Kidney tubule cell (primary cell): Measurements from ENCODE around the gene PCBP3.

Source experiments
- DNase-seq: peaks from one replicate; pipeline ENCODE4 v3.0.0-alpha.2; 2018; ENCODE audit warnings: low spot score

Gene PCBP3

GRCh38 chr21:45862543-45863207 lies 219.2 kb downstream of the PCBP3 start:
- no peak for DNase-seq

- no peak for DNase-seq
Observed at GRCh38 chr21:45863267-45863666, 219.7 kb downstream of the PCBP3 start.

DNA sequence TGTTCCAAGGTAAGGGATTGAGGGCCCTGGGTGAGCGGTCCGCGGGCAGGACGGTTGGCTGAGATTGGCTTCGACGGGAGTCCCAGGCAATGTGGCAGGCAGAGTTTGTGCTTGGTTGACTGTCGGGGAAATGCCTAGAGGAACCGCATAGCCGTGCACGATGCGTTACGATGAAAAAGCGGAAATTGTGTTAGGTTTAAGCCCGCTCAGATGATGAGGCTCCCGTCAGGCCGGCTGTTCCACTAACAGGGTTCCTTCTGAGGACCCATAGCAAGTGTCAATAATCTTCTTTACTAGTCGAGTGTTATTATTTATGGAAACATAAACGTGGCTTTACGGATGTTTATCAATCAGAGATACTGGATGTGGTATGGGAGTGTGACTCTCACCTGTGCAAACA lies 220.2 kb downstream of the PCBP3 start:
- no peak for DNase-seq

DNA sequence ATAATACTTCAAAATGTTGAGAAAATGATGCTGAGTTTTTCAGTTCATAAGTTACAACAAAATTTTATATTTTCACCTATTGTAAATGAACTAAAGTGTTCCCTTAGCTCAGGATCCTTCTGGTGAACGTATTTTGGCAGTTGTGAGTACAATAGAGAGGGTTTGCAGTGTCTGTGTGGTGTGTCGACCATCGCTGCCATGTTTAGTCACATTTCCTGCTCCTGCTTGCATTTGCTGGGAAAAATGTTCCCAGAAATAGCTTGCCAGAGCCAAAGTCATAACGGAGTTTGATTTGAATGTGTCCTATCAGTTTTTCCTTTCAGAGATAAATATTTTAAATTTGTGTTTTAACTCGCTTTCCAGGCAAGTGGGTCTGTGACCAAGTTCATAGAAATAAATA lies 220.9 kb downstream of the PCBP3 start:
- no peak for DNase-seq

DNA sequence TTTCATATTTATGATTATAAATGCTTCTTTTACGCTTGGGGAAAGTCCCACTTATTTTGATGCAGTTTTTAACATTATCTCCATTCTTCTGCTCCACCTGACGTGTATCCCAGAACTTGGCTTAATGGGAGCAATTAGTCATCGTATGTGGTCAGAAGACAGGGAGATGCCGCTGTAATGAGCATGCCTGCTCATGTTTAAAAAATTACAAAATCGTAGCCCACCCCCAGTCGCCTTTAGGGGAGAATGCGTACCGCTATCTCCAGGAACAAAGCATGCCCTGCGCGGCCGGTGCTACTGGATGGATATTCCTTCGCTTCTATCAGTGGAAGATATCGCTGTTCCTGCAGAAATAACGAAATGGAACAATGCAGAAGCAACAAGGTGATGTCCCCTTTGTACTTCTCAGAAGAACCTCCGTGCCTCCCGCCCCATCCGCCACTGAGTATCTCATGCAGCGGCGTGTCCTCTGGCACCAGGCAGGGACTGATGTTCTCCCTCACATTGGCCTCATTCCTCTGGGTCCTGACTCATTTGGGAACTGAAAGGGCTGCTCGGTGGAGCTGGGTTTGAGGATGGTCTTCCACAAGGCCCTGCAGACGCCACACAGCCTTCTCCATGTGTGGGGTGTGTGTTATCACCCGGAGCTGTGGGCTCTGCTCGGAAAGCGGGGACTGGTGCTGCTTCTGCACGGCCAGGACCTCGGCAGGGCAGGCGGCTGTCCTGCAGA lies 221.7 kb downstream of the PCBP3 start:
- peak; percentile 21 for DNase-seq

- DNase-seq: no peak
Observed at GRCh38 chr21:45866551-45866950, 223.0 kb downstream of the PCBP3 start.

DNA sequence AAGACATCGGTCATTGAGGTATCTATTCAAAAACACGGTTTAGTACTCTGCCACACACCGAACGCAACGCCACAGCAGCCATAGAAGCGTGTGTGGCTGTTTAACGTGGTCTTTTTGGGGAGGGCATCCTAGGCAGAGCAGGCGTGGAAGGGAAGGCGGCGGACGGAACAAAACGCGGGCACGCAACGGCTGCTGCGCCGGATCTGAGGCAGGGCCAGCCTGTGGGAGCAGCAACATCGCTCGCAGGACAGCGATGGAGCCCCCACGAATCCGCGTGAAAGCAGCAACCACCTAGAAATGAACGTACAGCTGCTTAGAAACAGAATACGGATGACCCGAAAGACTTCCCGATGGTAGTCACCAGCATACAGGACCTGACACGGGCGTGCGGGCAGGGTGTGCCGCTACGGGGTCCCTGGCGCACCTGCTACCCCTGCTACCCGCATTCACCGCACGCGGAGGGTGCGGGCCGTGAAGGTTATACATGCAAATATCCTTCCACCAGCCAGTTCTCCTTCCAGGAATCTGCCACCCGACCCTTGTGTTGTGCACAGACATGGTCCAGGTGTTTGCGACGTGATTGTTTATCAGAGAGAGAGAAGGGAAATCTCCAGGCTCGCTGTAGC lies 223.6 kb downstream of the PCBP3 start:
- DNase-seq: no peak

DNA sequence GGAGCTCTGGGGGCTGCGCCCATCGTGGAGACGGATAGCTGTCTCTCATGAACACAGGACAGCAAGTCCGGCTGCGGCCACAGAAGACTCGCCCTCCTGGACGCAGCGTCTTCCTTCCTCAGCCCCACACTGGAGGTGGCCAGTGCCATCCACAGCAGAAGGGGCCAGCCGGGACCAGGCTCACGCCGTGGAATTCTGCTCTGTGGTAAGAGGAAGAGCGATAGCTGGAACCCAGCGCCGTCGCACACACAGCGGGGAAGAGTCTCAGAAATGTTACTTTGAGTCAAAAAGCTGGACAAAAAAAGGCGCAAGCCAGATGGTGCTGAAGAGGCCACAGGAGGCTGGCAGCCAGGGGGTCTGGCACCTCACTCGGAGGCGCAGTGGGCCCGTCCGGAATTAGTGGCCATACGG lies 224.2 kb downstream of the PCBP3 start:
- DNase-seq: no peak

DNA sequence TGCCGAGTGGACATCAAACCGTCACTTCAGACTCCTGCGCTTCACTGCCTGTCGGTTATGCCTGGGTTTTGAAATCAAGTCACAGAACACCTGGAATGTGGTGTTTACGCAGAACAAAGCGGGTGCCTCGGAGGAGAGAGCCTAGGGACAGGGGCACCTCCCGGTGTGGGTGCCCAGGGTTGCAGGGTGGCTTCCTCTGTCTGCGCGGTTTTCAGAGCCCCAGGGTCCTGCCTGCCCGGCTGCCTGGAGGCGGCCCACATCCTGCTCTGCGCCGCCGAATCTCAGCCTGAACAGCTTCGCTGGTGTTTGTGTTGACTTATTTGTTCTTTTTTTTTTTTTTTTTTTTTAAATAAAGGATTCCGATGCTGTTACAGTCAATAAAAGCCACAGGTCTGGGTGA lies 224.6 kb downstream of the PCBP3 start:
- DNase-seq: no peak

GRCh38 chr21:45868488-45868887 lies 225.0 kb downstream of the PCBP3 start:
- no peak for DNase-seq

GRCh38 chr21:45869121-45870007 lies 225.8 kb downstream of the PCBP3 start:
- peak; percentile 12 for DNase-seq

DNA sequence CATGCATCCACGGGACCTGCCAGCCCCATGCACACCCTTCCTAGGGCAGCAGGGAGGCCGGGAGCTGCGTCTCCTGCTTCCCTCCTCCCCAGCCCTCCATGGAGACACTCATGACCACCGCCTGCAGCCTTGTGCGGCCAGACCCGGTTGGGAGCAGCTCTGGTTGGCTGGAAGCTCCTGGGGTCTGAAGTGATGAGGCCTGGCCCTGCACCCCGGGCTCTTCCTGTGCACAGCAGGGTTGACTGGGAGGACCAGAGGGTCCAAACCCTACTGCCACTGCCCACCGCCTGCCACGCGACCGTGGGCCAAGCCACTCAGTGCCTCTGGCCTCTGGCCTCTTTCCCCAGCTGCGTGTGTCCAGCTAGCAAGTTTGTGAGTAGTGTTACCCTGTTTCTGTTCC lies 226.9 kb downstream of the PCBP3 start:
- DNase-seq: no peak

DNA sequence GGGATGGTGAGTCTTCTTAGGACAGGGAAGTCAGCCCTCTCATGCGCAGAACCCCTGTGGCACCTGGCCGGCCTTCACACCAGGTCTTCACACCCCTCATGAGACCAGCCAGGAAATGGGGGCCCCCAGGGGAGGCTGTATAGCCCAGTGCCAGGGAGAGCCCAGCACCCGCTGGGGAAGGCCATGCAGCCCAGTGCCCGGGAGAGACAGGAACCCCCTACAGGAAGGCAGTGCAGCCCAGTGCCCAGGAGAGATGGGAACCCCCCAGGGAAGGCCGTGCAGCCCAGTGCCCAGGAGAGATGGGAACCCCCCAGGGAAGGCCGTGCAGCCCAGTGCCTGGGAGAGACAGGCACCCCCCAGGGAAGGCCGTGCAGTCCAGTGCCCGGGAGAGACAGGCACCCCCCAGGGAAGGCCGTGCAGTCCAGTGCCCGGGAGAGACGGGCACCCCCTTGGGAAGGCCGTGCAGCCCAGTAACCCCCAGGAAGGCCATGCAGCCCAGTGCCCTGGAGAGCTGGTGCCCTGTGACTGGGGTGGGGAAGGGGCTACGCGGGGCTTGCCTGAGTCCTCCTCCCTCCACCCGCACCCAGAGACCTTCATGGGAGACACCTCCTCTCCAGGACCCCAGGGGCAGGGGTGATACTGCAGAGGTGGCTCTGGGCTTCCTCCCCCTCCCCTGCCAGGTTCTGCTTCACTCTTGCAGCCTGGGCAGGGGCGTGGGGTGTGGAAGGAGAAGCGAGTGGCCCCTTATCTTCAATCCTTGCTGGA lies 227.5 kb downstream of the PCBP3 start:
- no peak for DNase-seq

DNA sequence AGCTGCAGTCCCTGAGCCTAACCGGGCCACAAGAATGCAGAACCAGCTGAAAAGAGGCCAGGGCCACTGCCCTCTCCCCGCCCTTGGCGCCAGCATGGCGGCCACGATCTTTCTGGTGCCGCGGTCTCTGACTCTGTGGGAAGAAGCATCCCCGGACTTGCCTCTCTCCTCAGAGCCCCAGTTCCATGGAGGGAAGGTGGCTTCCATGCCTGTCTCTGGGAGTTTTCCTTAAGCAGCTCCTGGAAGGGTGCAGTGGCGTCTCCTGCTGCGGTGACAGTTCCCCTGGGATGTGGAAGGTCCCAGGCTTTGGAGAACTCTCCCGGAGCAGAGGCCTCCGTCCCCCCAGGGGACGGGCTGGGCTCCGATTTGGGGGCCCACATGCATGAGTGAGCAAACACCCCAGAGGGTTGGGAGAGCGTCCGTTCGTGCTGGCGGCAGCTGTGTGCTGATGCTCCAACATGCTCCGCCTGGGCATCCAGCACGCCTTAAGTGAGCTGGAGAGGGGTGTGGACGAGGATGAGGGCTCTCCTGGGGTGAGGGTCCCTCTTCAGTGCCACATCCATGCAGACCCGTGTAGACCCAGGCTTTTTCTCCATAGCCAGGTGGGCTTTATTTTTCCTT lies 228.2 kb downstream of the PCBP3 start:
- no peak for DNase-seq

- DNase-seq: no peak
Observed at GRCh38 chr21:45872471-45872870, 228.9 kb downstream of the PCBP3 start.

DNA sequence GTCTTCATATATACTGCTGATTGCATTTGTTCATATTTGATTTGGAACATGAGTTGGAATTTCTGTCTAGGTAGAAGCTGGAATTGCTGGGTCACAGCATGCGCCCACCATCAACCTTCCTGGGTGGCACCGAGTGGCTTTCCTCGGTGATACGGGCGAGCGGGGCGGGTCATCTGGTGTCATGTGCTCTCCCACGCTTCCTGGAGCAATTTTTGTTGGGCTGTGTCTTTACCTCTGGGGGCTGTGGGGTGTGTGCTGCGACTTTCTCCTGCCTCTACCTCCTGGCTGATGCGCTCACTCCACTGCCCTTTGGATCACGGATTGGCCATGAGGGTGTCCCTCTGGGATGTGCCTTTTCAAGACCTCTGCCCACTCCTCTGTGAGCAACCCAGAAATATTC lies 229.4 kb downstream of the PCBP3 start:
- DNase-seq: no peak

DNA sequence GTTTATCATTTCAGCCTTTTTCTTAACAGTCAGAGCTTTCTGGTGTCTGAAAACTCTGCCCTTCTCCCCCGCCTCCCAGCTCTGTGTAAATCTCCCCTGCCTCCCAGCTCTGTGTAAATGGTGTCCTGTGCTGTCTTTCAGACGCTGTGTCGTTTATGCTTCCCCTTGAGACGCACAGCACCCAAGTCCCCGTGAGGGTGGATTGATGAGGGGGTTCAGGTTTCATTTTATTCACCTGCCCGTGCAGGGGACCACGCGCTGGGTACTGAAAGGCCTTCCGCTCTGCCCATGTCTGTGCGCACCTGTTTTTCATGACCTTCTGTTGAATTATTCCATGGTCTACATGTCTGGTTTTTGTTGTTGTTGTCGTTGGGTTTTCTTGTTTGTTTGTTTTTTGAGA lies 229.9 kb downstream of the PCBP3 start:
- no peak for DNase-seq

DNA sequence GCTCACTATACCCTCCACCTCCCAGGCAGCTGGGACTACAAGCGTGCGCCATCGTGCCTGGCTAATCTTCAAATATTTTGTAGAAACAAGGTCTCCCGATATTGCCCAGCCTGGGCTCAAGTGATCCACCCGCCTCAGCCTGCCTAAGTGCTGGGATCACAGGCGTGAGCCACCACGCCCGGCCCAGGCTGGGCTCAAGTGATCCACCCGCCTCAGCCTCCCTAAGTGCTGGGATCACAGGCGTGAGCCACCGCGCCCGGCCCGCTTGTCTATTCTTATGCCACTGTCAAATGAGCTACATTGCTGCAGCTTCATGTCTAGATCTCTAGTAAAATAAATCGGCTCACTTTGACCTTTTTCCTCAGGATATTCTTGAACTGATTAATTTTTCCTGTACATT lies 230.3 kb downstream of the PCBP3 start:
- no peak for DNase-seq

- peak; percentile 76 for DNase-seq
Observed at GRCh38 chr21:45874716-45875415, 231.3 kb downstream of the PCBP3 start.

DNA sequence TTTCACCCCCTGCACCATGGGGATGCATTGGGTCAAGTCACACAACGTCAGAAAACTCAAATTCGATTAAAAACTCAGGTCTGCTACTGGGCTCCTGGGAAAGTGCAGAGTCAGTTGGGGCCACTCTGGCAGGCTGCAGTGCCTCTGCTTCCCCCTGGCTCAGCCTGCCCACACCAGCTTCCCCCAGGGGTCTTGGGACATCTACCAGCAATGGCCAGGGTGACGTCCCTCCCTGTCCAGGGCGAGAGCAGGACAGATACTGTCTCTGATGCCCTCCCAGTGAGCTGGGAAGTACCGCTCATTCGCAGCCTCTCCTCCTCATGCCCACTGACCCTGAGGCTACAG lies 231.9 kb downstream of the PCBP3 start:
- no peak for DNase-seq

DNA sequence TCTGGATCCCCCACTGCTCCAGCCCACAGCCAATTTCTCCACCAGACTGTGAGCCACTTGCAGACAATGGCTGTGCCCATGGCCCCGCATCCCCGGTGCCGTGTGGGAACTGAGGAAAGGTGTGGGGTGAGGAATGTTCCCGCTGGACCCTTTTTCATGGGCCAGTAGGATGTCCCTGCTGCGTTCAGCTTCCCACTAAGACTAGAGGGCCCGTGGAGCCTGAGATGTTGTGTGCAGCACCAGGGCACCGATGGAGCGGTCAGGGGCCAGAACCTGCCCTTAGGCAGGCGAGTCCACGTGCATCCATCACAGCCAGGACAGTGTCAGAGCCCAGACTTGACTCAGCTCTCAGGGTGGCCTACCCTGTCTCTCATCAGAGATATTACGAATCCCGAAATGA lies 232.4 kb downstream of the PCBP3 start:
- no peak for DNase-seq
